ENCODE data around the gene OPTN.
"Not testable (repeated sequence)": the region's sequence is repeated elsewhere in the genome, so short reads cannot be mapped to it uniquely, and the experiment has no call there.

Gene OPTN

DNA sequence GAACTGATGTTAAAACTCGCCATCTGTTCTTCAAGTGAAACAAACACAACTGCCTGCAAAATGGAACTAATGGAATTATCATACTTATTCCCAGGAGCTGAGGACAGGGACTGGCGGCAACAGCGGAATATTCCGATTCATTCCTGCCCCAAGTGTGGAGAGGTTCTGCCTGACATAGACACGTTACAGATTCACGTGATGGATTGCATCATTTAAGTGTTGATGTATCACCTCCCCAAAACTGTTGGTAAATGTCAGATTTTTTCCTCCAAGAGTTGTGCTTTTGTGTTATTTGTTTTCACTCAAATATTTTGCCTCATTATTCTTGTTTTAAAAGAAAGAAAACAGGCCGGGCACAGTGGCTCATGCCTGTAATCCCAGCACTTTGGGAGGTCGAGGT is 36.7 kb downstream of the OPTN start:
- no peak overlapping the region for H3K9ac ChIP-seq (ENCODE audit: low read depth, low read length)
- no peak overlapping the region for H3K27ac ChIP-seq (ENCODE audit: low read depth, low read length)
- no peak overlapping the region for H3K4me3 ChIP-seq (ENCODE audit: low read depth, low read length)
- no peaks in the 10 kb centered on the region for H3K27me3 ChIP-seq (ENCODE audit: control insufficient read depth, insufficient read depth, low read length)
- 0 out of 2 replicates have a peak, but pooled peaks cover 14% of the 10 kb centered on the region for H3K36me3 ChIP-seq (ENCODE audit: control insufficient read depth, insufficient read depth, low read length)
- H3K9me3 ChIP-seq (ENCODE audit: control insufficient read depth, insufficient read depth, low read length): no peaks in the 10 kb centered on the region
- peaks cover 15% of the 10 kb centered on the region for H3K4me1 ChIP-seq (ENCODE audit: control insufficient read depth, insufficient read depth, low read length)

DNA sequence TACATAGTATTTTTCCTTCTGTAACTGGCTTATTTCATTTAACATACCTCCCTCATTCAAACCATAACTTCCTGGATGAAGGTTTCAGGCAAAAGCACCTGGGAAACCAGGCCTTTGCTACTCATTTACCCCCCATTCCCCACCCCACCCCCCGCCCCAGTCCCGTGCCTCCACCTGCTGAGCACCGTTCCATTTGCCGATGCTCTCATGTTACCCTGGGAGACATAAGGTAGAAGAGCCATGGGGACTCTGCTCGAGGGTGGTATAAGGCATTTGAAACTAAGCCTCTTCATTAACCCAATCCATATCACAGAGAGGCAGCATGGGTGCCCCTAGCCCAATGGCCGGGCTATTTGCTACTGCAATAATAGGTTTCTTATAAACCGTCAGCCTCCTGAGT is 39.2 kb downstream of the OPTN start:
- H3K27me3 ChIP-seq (ENCODE audit: control insufficient read depth, insufficient read depth, low read length): no peaks in the 10 kb centered on the region
- H3K4me3 ChIP-seq (ENCODE audit: low read depth, low read length): no peak overlapping the region
- peak overlapping the region; percentile 40 for H3K27ac ChIP-seq (ENCODE audit: low read depth, low read length)
- no peaks in the 10 kb centered on the region for H3K9me3 ChIP-seq (ENCODE audit: control insufficient read depth, insufficient read depth, low read length)
- H3K4me1 ChIP-seq (ENCODE audit: control insufficient read depth, insufficient read depth, low read length): peaks cover 20% of the 10 kb centered on the region
- no peaks in the 10 kb centered on the region for H3K36me3 ChIP-seq (ENCODE audit: control insufficient read depth, insufficient read depth, low read length)
- H3K9ac ChIP-seq (ENCODE audit: low read depth, low read length): no peak overlapping the region

DNA sequence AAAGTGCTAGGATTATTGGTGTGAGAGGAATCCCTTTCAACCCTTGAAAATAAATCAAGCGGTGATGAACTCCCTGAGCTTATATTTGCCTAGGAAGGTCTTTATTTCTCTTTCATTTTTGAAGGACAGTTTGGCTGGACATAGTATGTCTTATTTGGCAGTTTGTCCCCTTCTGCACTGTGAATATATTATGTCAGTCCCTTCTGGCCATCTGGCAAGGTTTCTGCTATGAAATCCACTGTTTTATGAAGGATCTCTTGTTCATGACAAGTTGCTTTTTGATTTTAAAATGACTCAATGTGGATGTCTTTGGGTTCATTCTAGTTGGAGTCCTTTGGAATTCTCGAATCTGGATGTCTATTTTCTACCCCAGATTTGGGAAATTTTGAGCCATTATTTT is 39.7 kb downstream of the OPTN start:
- no peaks in the 10 kb centered on the region for H3K27me3 ChIP-seq (ENCODE audit: control insufficient read depth, insufficient read depth, low read length)
- no peak overlapping the region for H3K9ac ChIP-seq (ENCODE audit: low read depth, low read length)
- peak overlapping the region; percentile 40 for H3K27ac ChIP-seq (ENCODE audit: low read depth, low read length)
- H3K36me3 ChIP-seq (ENCODE audit: control insufficient read depth, insufficient read depth, low read length): no peaks in the 10 kb centered on the region
- peaks cover 20% of the 10 kb centered on the region for H3K4me1 ChIP-seq (ENCODE audit: control insufficient read depth, insufficient read depth, low read length)
- no peak overlapping the region for H3K4me3 ChIP-seq (ENCODE audit: low read depth, low read length)
- H3K9me3 ChIP-seq (ENCODE audit: control insufficient read depth, insufficient read depth, low read length): no peaks in the 10 kb centered on the region

DNA sequence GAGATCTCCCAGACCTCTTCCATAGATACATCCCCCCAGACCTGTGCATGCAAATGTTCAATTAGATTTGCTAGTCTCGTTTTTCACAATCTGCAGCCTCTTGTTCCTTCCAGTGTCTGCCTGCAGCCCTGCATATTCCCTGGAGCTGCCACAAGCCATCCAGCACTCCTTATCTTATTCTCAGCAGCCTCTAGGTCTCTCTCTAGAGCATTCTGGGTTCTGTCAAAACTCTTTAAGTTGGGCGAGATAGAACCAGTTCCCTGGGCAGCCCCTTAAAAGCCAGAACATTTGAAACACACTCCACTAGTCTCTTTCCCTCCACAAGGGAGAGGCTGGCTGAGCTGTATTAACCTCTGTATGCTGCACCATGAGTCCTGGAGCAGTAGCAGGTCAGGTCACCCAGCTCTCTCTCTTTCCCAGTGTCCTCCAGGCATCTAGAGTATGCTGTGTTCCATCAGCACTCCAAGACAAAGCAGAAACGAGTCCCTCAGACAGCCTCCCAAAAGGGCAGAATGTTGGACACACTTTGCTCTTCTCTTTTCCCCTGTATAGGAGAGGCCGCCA is 40.7 kb downstream of the OPTN start:
- Histone ChIP-seq H3K4me3 (ENCODE audit: low read depth, low read length) (no peak overlapping the region), H3K9ac (ENCODE audit: low read depth, low read length) (no peak overlapping the region), H3K9me3 (ENCODE audit: control insufficient read depth, insufficient read depth, low read length) (no peaks in the 10 kb centered on the region), H3K27ac (ENCODE audit: low read depth, low read length) (no peak overlapping the region), H3K4me1 (ENCODE audit: control insufficient read depth, insufficient read depth, low read length) (peaks cover 20% of the 10 kb centered on the region), H3K27me3 (ENCODE audit: control insufficient read depth, insufficient read depth, low read length) (no peaks in the 10 kb centered on the region), H3K36me3 (ENCODE audit: control insufficient read depth, insufficient read depth, low read length) (no peaks in the 10 kb centered on the region)

DNA sequence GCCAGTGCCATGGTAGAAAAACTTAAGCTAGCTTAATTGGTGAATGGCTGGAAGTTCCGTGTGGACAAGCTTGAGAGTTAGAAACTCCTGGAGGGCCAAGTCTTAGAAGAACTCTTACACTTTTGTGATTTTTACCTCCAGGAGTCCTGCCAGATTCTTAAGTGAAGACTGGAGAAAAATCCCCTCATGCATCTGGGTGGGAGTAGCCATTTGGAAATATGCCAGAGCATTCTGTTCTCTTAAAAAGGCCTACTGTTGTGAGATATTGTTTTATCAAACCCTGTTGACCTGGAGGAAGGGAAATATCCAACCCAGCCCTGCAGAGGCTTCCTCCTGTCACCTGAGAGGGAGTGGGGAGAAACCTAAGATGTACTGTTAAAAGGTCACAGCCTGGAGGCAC is 43.8 kb downstream of the OPTN start:
- Histone ChIP-seq H3K9ac (ENCODE audit: low read depth, low read length) (no peak overlapping the region), H3K36me3 (ENCODE audit: control insufficient read depth, insufficient read depth, low read length) (no peaks in the 10 kb centered on the region), H3K27ac (ENCODE audit: low read depth, low read length) (no peak overlapping the region), H3K4me1 (ENCODE audit: control insufficient read depth, insufficient read depth, low read length) (peaks cover 11% of the 10 kb centered on the region; the same call in 1 of the 2 replicates), H3K4me3 (ENCODE audit: low read depth, low read length) (no peak overlapping the region), H3K27me3 (ENCODE audit: control insufficient read depth, insufficient read depth, low read length) (no peaks in the 10 kb centered on the region), H3K9me3 (ENCODE audit: control insufficient read depth, insufficient read depth, low read length) (no peaks in the 10 kb centered on the region)

DNA sequence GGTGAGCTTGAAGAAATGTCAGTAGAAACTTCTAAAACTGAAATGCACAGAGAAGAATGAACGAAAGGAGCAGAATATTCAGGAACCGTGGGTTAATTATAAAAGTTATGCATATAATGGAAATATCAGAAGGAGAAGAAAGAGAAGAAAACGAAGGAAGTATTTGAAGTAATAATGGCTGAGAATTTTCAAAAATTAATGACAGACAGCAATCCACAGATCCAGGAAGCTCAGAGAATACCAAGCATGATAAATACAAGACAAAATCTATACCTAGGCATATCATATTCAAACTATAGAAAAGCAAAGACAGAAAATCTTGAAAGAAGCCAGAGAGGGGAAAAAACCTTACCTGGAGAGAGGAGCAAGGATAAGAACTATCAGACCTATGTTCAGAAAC is 44.9 kb downstream of the OPTN start:
- Histone ChIP-seq H3K9me3 (ENCODE audit: control insufficient read depth, insufficient read depth, low read length) (no peaks in the 10 kb centered on the region), H3K4me1 (ENCODE audit: control insufficient read depth, insufficient read depth, low read length) (peaks cover 8% of the 10 kb centered on the region; the same call in 1 of the 2 replicates), H3K4me3 (ENCODE audit: low read depth, low read length) (no peak overlapping the region), H3K27me3 (ENCODE audit: control insufficient read depth, insufficient read depth, low read length) (no peaks in the 10 kb centered on the region), H3K9ac (ENCODE audit: low read depth, low read length) (no peak overlapping the region), H3K36me3 (ENCODE audit: control insufficient read depth, insufficient read depth, low read length) (no peaks in the 10 kb centered on the region), H3K27ac (ENCODE audit: low read depth, low read length) (no peak overlapping the region)

DNA sequence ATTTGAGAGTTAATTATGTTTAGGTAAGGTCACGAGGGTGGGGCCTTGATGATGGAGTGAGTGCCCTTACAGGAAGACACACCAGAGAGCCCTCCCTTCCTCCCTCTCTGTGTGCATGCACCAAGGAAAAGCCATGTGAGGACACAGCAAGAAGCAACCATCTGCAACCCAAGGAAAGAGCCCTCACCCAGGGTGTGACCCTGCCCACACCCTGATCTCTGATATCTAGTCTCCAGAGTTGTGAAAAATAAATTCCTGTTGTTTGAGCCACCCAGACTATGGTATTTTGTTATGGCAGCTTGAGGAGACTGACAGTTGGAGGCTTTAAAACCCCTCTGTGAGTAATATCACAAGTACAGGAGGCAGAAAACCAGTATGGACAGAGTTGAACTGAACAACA is 46.4 kb downstream of the OPTN start:
- H3K36me3 ChIP-seq (ENCODE audit: control insufficient read depth, insufficient read depth, low read length): no peaks in the 10 kb centered on the region
- H3K9me3 ChIP-seq (ENCODE audit: control insufficient read depth, insufficient read depth, low read length): no peaks in the 10 kb centered on the region
- H3K9ac ChIP-seq (ENCODE audit: low read depth, low read length): no peak overlapping the region
- no peak overlapping the region for H3K27ac ChIP-seq (ENCODE audit: low read depth, low read length)
- peaks cover 7% of the 10 kb centered on the region; the same call in 1 of the 2 replicates for H3K4me1 ChIP-seq (ENCODE audit: control insufficient read depth, insufficient read depth, low read length)
- H3K4me3 ChIP-seq (ENCODE audit: low read depth, low read length): no peak overlapping the region
- H3K27me3 ChIP-seq (ENCODE audit: control insufficient read depth, insufficient read depth, low read length): no peaks in the 10 kb centered on the region

DNA sequence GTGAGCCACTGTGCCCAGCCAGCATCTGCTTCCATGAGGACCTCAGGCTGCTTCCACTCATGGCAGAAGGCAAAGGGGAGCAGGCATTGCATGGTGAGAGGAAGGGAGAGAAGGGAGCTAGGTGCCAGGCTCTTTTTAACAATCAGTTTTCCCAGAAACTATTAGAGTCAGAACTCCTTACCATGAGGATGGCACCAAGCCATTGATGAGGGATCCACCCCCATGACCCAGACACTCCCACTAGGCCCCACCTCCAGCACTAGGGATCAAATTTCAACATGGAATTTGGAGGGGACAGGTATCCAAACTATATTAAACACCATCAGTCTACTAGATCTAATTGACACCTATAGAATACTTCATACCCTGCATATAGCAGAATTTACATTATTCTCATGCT is 47.2 kb downstream of the OPTN start:
- H3K9ac ChIP-seq (ENCODE audit: low read depth, low read length): no peak overlapping the region
- no peak overlapping the region for H3K4me3 ChIP-seq (ENCODE audit: low read depth, low read length)
- H3K27ac ChIP-seq (ENCODE audit: low read depth, low read length): no peak overlapping the region
- H3K27me3 ChIP-seq (ENCODE audit: control insufficient read depth, insufficient read depth, low read length): no peaks in the 10 kb centered on the region
- no peaks in the 10 kb centered on the region for H3K36me3 ChIP-seq (ENCODE audit: control insufficient read depth, insufficient read depth, low read length)
- H3K9me3 ChIP-seq (ENCODE audit: control insufficient read depth, insufficient read depth, low read length): no peaks in the 10 kb centered on the region
- 0 out of 2 replicates have a peak, but pooled peaks cover 5% of the 10 kb centered on the region for H3K4me1 ChIP-seq (ENCODE audit: control insufficient read depth, insufficient read depth, low read length)

DNA sequence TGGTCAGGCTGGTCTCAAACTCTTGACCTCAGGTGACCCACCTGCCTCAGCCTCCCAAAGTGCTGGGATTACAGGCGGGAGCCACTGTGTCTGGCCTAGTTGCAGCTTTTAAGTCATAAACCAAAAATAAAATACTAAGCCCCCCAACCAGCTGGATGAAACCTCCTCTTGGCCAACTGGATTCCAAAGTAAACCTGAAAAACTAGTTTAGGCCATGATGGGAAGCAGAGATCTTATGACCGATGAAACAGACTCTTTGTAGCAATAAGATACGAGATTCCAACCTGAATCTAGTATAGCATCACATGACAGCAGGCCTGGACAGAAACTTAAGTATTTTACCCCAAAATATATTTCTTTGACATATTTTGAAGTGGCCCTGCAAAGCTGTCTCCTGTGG is 52.3 kb downstream of the OPTN start:
- no peaks in the 10 kb centered on the region for H3K36me3 ChIP-seq (ENCODE audit: control insufficient read depth, insufficient read depth, low read length)

DNA sequence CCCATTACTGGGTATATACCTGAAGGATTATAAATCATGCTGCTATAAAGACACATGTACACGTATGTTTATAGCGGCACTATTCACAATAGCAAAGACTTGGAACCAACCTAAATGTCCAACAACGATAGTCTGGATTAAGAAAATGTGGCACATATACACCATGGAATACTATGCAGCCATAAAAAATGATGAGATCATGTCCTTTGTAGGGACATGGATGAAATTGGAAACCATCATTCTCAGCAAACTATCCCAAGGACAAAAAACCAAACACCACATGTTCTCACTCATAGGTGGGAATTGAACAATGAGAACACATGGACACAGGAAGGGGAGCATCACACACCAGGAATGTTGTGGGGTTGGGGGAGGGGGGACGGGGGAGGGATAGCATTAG is 55.9 kb downstream of the OPTN start:
- not testable (repeated sequence) for H3K9ac ChIP-seq (ENCODE audit: low read depth, low read length); H3K27ac ChIP-seq (ENCODE audit: low read depth, low read length); H3K36me3 ChIP-seq (ENCODE audit: control insufficient read depth, insufficient read depth, low read length); H3K4me1 ChIP-seq (ENCODE audit: control insufficient read depth, insufficient read depth, low read length); H3K9me3 ChIP-seq (ENCODE audit: control insufficient read depth, insufficient read depth, low read length); H3K4me3 ChIP-seq (ENCODE audit: low read depth, low read length); H3K27me3 ChIP-seq (ENCODE audit: control insufficient read depth, insufficient read depth, low read length)

More for the DNA sequence above, 52.3 kb downstream of the OPTN start:
- H3K4me3 ChIP-seq (ENCODE audit: low read depth, low read length): no peak overlapping the region
- no peaks in the 10 kb centered on the region for H3K4me1 ChIP-seq (ENCODE audit: control insufficient read depth, insufficient read depth, low read length)
- no peaks in the 10 kb centered on the region for H3K9me3 ChIP-seq (ENCODE audit: control insufficient read depth, insufficient read depth, low read length)
- H3K27ac ChIP-seq (ENCODE audit: low read depth, low read length): no peak overlapping the region
- H3K27me3 ChIP-seq (ENCODE audit: control insufficient read depth, insufficient read depth, low read length): no peaks in the 10 kb centered on the region
- H3K9ac ChIP-seq (ENCODE audit: low read depth, low read length): no peak overlapping the region

DNA sequence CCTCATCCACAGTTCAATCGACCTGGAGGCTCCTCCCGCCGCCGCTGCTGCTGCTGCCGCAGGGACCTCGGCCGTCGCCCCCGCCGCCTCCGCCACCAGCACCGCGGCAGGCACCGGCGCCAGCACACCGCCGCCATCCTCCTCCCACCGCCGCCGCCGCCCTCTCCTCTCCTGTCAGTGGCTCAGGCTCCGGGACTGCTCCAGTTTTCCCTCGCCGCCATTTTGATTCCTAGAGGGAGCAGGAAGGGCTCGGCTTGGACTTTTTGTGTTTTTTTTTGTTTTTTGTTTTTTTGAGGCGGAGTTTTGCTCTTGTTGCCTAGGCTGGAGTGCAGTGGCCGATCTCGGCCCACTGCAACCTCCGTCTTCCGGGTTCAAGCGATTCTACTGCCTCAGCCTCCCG is 58.4 kb downstream of the OPTN start:
- no peak overlapping the region for H3K4me3 ChIP-seq (ENCODE audit: low read depth, low read length)
- no peak overlapping the region for H3K27ac ChIP-seq (ENCODE audit: low read depth, low read length)
- H3K9ac ChIP-seq (ENCODE audit: low read depth, low read length): no peak overlapping the region
- H3K27me3 ChIP-seq (ENCODE audit: control insufficient read depth, insufficient read depth, low read length): no peaks in the 10 kb centered on the region
- no peaks in the 10 kb centered on the region; the same call in 1 of the 2 replicates for H3K36me3 ChIP-seq (ENCODE audit: control insufficient read depth, insufficient read depth, low read length)
- no peaks in the 10 kb centered on the region for H3K9me3 ChIP-seq (ENCODE audit: control insufficient read depth, insufficient read depth, low read length)
- 0 out of 2 replicates have a peak, but pooled peaks cover 9% of the 10 kb centered on the region for H3K4me1 ChIP-seq (ENCODE audit: control insufficient read depth, insufficient read depth, low read length)

All from HUES48 (cell line).